ENCODE results near the gene LDLRAD4.

The LDLRAD4 gene

DNA sequence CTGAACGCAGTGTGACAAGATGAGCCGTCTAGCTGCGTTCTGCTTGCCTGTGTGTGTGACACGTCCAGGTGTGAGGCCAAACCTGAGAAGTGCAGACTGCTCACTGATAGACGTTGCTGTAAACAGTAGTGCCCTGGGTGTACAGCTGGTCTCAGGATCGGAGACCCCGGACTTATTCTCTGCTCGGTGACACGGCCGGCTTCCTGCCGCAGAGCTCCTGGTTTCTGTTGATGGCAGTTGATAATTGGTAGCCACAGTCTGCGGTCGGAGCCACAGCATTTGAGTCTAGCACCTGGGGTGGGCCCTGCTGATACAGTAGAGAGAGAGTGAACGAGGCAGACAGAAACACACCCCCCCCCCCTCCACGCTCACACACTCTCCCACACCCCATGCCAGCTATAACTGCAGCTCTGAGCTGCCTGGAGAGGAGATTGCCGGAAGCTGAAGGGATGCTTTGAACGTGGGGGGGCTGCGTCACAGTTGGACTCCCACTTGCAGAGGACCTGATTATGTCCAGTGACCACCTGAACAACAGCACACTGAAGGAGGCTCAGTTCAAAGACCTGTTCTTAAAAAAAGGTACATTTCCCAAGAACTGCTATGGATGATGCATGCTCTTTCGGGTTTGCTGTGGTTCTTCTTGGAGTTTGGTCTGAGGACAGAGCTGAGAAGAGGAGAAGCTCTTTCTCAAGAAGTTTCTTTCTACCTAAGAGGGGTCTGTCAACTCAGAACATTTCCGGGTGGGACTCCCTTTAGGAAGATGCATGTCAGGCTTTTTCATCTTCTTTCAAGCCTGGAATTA, 393.8 kb downstream of the LDLRAD4 start:
- peaks cover 29% of the 10 kb centered on the region for H3F3A ChIP-seq (ENCODE audit: insufficient read depth)
- no peaks in the 10 kb centered on the region for H3K9me2 ChIP-seq (replicated peaks; ENCODE audit: insufficient read depth, low read length)
- no peak for TF ChIP-seq EZH2phosphoT487 (conservative IDR thresholded peaks at IDR 0.05; ENCODE audit: low read length)
- TF ChIP-seq CTCF (IDR thresholded peaks at IDR 0.05; ENCODE audit: insufficient read depth, low read length, poor library complexity, severe bottlenecking): no peak
- H3K36me3 ChIP-seq (ENCODE audit: low read length): no peaks in the 10 kb centered on the region
- peak overlapping the region; percentile 90 for H3K4me2 ChIP-seq (ENCODE audit: low read depth, low read length, poor library complexity, severe bottlenecking)
- H3K9ac ChIP-seq (ENCODE audit: low read length): peak overlapping the region; percentile 75
- peak overlapping the region; percentile 97 for H3K27ac ChIP-seq (ENCODE audit: low read depth, low read length)
- H3K4me3 ChIP-seq (ENCODE audit: insufficient read depth, low read length, poor library complexity, severe bottlenecking): peak overlapping the region; percentile 80
- H4K20me1 ChIP-seq (ENCODE audit: low read depth, low read length): no peaks in the 10 kb centered on the region
- H3K27me3 ChIP-seq (ENCODE audit: low read length): no peaks in the 10 kb centered on the region
- H2AFZ ChIP-seq (ENCODE audit: low read depth, low read length, severe bottlenecking): no peak overlapping the region
- peaks cover 13% of the 10 kb centered on the region; the same call in 1 of the 2 replicates for H3K79me2 ChIP-seq (ENCODE audit: insufficient read depth, low read length)
- H3K9me3 ChIP-seq (ENCODE audit: insufficient read depth, low read length): no peaks in the 10 kb centered on the region

DNA sequence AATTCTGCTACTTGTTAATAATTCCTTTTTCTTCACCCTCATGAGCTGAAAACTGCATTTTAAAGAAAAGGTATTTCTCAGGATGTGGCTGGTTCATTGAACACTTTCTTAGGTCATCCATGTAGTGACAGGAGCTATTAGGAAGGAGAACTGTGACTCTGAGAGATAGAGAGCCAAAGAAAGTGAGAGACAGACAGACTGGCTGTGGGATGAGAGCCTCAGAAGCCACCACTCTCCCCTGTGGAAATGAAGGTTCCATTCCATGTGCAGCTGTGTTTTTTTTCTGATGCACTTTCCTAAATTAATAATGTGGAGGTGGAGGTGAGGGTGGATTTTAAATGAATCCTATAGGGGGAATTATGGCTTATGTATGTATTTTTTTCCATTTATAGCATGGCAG, 394.5 kb downstream of the LDLRAD4 start:
- Histone ChIP-seq H2AFZ (ENCODE audit: low read depth, low read length, severe bottlenecking) (no peak overlapping the region), H3K9me3 (ENCODE audit: insufficient read depth, low read length) (no peaks in the 10 kb centered on the region), H3K27ac (ENCODE audit: low read depth, low read length) (peak overlapping the region; percentile 97), H3K79me2 (ENCODE audit: insufficient read depth, low read length) (peaks cover 13% of the 10 kb centered on the region; the same call in 1 of the 2 replicates), H3K27me3 (ENCODE audit: low read length) (no peaks in the 10 kb centered on the region), H3K4me3 (ENCODE audit: insufficient read depth, low read length, poor library complexity, severe bottlenecking) (peak overlapping the region; percentile 80), H3K9ac (ENCODE audit: low read length) (peak overlapping the region; percentile 75), H3K4me2 (ENCODE audit: low read depth, low read length, poor library complexity, severe bottlenecking) (peak overlapping the region; percentile 90), H3K9me2 (replicated peaks; ENCODE audit: insufficient read depth, low read length) (no peaks in the 10 kb centered on the region), H3F3A (ENCODE audit: insufficient read depth) (peaks cover 29% of the 10 kb centered on the region), H4K20me1 (ENCODE audit: low read depth, low read length) (no peaks in the 10 kb centered on the region), H3K36me3 (ENCODE audit: low read length) (no peaks in the 10 kb centered on the region)
- TF ChIP-seq EZH2phosphoT487 (conservative IDR thresholded peaks at IDR 0.05; ENCODE audit: low read length): no peak
- TF ChIP-seq CTCF (IDR thresholded peaks at IDR 0.05; ENCODE audit: insufficient read depth, low read length, poor library complexity, severe bottlenecking): no peak

DNA sequence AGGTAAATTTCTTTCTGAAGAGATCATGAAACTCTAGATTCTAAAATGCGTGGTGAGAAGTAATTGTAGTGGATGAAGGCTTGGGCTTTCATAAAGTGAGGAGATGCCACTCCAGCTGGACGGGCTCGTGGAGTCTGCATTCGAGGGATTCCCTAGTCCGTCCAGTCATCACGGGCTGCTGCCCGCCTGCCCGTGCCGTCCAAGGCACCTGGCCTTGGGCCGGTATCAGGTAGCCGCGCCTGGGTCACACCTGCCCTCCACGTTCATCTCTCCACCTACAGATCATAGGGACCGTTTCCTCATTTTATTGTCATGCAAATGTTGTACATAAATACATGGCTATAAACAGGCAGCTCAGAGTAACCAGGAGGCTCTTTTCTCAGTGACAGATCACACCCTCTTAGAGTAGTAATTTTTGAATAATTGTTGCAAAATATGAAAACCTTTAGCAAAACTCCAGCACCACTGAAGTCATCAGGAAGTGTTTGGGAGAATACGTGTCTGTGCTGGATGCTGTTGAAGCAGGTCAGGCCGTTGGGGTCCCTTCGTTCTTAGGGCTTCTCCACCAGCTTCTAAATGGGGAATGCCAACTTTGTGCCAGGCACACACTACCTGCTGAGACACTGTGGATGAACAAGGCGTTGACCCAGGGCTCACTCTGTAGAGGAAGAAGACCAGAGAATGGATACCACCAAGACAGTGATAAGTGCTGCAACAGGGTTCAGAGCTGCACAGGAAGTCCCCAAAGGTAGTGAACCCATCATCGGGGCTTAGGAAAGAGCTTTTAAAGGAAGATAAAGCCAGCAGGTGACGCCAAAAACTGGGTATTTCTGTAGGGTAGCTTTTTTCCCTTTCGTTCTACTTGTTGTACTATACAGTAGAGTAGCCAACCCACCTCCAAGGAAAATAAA, 395.3 kb downstream of the LDLRAD4 start:
- TF ChIP-seq EZH2phosphoT487 (conservative IDR thresholded peaks at IDR 0.05; ENCODE audit: low read length) (no peak), CTCF (IDR thresholded peaks at IDR 0.05; ENCODE audit: insufficient read depth, low read length, poor library complexity, severe bottlenecking) (no peak)
- peak overlapping the region; percentile 80 for H3K4me3 ChIP-seq (ENCODE audit: insufficient read depth, low read length, poor library complexity, severe bottlenecking)
- H3K27ac ChIP-seq (ENCODE audit: low read depth, low read length): peak overlapping the region; percentile 97
- H3K79me2 ChIP-seq (ENCODE audit: insufficient read depth, low read length): peaks cover 13% of the 10 kb centered on the region; the same call in 1 of the 2 replicates
- H3K36me3 ChIP-seq (ENCODE audit: low read length): no peaks in the 10 kb centered on the region
- H3F3A ChIP-seq (ENCODE audit: insufficient read depth): peaks cover 29% of the 10 kb centered on the region
- H3K27me3 ChIP-seq (ENCODE audit: low read length): no peaks in the 10 kb centered on the region
- H3K4me2 ChIP-seq (ENCODE audit: low read depth, low read length, poor library complexity, severe bottlenecking): peak overlapping the region; percentile 90
- no peak overlapping the region for H2AFZ ChIP-seq (ENCODE audit: low read depth, low read length, severe bottlenecking)
- H4K20me1 ChIP-seq (ENCODE audit: low read depth, low read length): no peaks in the 10 kb centered on the region
- H3K9me2 ChIP-seq (replicated peaks; ENCODE audit: insufficient read depth, low read length): no peaks in the 10 kb centered on the region
- H3K9ac ChIP-seq (ENCODE audit: low read length): peak overlapping the region; percentile 75
- H3K9me3 ChIP-seq (ENCODE audit: insufficient read depth, low read length): no peaks in the 10 kb centered on the region

All from SU-DHL-6 (cell line).